Adrenal gland (tissue), 12 donors: ENCODE measurements around the gene CD74. TPM values are rescaled to one million over a fixed set of nuclear protein-coding genes. Genes with fewer than 3 reads are reported as not detected.
A peak's percentile ranks its signal among the peaks of the same experiment; 100 is the strongest.

ENCODE experiments used
- DNase-seq, 7 donors: peaks; one replicate each; pipeline ENCODE4 v3.0.0-alpha.2; 2019 to 2020
- H3K27ac ChIP-seq, 5 donors: fragments of 200-600 bp; sonication (generic) in 4 of 5; 1 replicate in 3 of 5; 2 replicates in 2 of 5; pipeline versions ENCODE4 v1.5.1 to v1.8.0; 2016 to 2020; ENCODE audit warnings: mild to moderate bottlenecking in 1 of 5
- H3K27me3 ChIP-seq: fragments of 200-600 bp; 2 replicates; pipeline ENCODE4 v1.8.0; 2021
- H3K36me3 ChIP-seq, 2 donors: fragments of 200-600 bp; replicated peaks in 1 of 2; 1 replicate in 1 of 2; 2 replicates in 1 of 2; pipeline versions ENCODE4 v1.5.1 to v1.8.0; 2018 to 2022
- H3K4me1 ChIP-seq, 2 donors: fragments of 200-600 bp; replicated peaks in 1 of 2; 1 replicate in 1 of 2; 2 replicates in 1 of 2; pipeline versions ENCODE4 v1.5.1 to v1.8.0; 2018 to 2021
- H3K4me3 ChIP-seq, 4 donors: fragments of 200-600 bp; sonication (generic) in 3 of 4; one replicate each; pipeline ENCODE4 v1.5.1; 2016 to 2018
- H3K9me3 ChIP-seq, 3 donors: fragments of 200-600 bp; sonication (generic) in 1 of 3; replicated peaks in 1 of 3; 1 replicate in 2 of 3; 2 replicates in 1 of 3; pipeline versions ENCODE4 v1.5.1 to v1.8.0; 2016 to 2021
- CTCF ChIP-seq, 6 experiments: fragments of 450-650 bp in 4 of 6; fragments of 200-600 bp in 2 of 6; sonication (generic) in 1 of 6; IDR thresholded peaks; 1 replicate in 5 of 6; 2 replicates in 1 of 6; pipeline versions ENCODE4 v1.5.1 to v1.8.0; 2016 to 2021; ENCODE audit warnings: antibody characterized with exemption in 6 of 6, mild to moderate bottlenecking in 2 of 6, moderate library complexity in 1 of 6
- POLR2A ChIP-seq, 2 donors: fragments of 450-650 bp; IDR thresholded peaks; one replicate each; pipeline ENCODE4 v1.6.1; 2017; ENCODE audit warnings: antibody characterized with exemption in 2 of 2, mild to moderate bottlenecking in 2 of 2, moderate library complexity in 1 of 2
- WGBS, 4 donors: extraction: QIAGEN DNeasy Blood & Tissue Kit in 2 of 4; methylation state at CpG; one replicate each; pipeline versions ENCODE4 v1.1.5 to v1.1.7; 2013 to 2017; 5-methylcytosine and 5-hydroxymethylcytosine counted together
- intact Hi-C, 2 donors: fragments of 100-400 bp; cut with DNase I; formaldehyde crosslinking; loops; one replicate each; pipeline versions ENCODE4 v1.14.1 to v1.15.0; 2022 to 2023
- polyA plus RNA-seq, 3 donors: library from polyadenylated mRNA; stranded (reverse); fragments of 200-250 nt in 2 of 3; fragments of 350-450 nt in 1 of 3; fragmentation: Illumina TruSeq in 1 of 3; extraction: RNeasy Lipid Tissue Mini Kit (QIAGEN cat#74804) in 1 of 3; gene quantifications; one replicate each; pipeline ENCODE4 v1.2.3, GENCODE V29; 2013 to 2014
- total RNA-seq, 9 donors: library from RNA; depleted of rRNA in 4 of 9; stranded (reverse); fragments of >200 nt in 4 of 9; fragments of 120-200 nt in 1 of 9; fragmentation: NEBNext Ultra II Directional in 1 of 9; extraction: Animal tissue kit (Norgen Biotek cat#: 25700) in 1 of 9; gene quantifications; one replicate each; pipeline versions ENCODE4 v1.1.0 to v1.2.4, GENCODE V29; 2013 to 2023
- donor health status: healthy with polysubstance abuse.
- donor health status: Bipolar disorder and iron deficiency.
- donor health status: DM: yes; HTN: yes; CAD: no.
- donor health status: DM: no; HTN: no; CAD: no.
- donor health status: DM: no; HTN: no; CAD: no.
- donor health status: DM: yes; HTN: yes; CAD: no.

CD74 gene
- total and polyA plus RNA-seq, 12 donors: 71.4 to 3,185 (median 1,084) TPM

- TF ChIP-seq POLR2A (IDR thresholded peaks at IDR 0.05) (no peak), CTCF (IDR thresholded peaks at IDR 0.05) (peak in 3 of 6 experiments; percentile 22 to 42 (median 26))
- no peak for DNase-seq
- H3K27me3 ChIP-seq: no peaks in the 10 kb centered on the region
- peak overlapping the region in 1 of 5 donors; percentile 34 for H3K27ac ChIP-seq
- WGBS, 4 donors: 77 to 91% (median 87%) methylated on average over 10 to 12 of the region's 12 CpGs
- H3K4me3 ChIP-seq: no peak overlapping the region
- H3K4me1 ChIP-seq: peaks cover 0 to 2% of the 10 kb centered on the region in 2 donors
- H3K9me3 ChIP-seq: no peaks in the 10 kb centered on the region
- H3K36me3 ChIP-seq: peaks cover 0 to 79% of the 10 kb centered on the region in 2 donors
- intact Hi-C loops: no loop called here
Observed at GRCh38 chr5:150398722-150399523, 13.8 kb downstream of the CD74 start.

GRCh38 chr5:150397782-150398721 is 14.7 kb downstream of the CD74 start:
- TF ChIP-seq POLR2A (IDR thresholded peaks at IDR 0.05) (no peak), CTCF (IDR thresholded peaks at IDR 0.05) (no peak)
- peaks cover 0 to 79% of the 10 kb centered on the region in 2 donors for H3K36me3 ChIP-seq
- intact Hi-C loops: no loop called here
- H3K9me3 ChIP-seq: no peaks in the 10 kb centered on the region
- H3K27me3 ChIP-seq: no peaks in the 10 kb centered on the region
- no peak for DNase-seq
- peak overlapping the region in 1 of 5 donors; percentile 34 for H3K27ac ChIP-seq
- no peaks in the 10 kb centered on the region for H3K4me1 ChIP-seq
- 87 to 91% (median 89%) methylated on average over 12 to 13 of the region's 13 CpGs for WGBS, 4 donors
- no peak overlapping the region for H3K4me3 ChIP-seq

GRCh38 chr5:150397146-150397781 is 15.4 kb downstream of the CD74 start:
- no peaks in the 10 kb centered on the region for H3K27me3 ChIP-seq
- TF ChIP-seq CTCF (IDR thresholded peaks at IDR 0.05) (no peak), POLR2A (IDR thresholded peaks at IDR 0.05) (no peak)
- peaks cover 0 to 79% of the 10 kb centered on the region in 2 donors for H3K36me3 ChIP-seq
- DNase-seq: no peak
- 90 to 98% (median 95%) methylated on average over 14 of the region's 14 CpGs for WGBS, 4 donors
- no peaks in the 10 kb centered on the region for H3K4me1 ChIP-seq
- H3K4me3 ChIP-seq: no peak overlapping the region
- intact Hi-C loops: no loop called here
- no peaks in the 10 kb centered on the region for H3K9me3 ChIP-seq
- H3K27ac ChIP-seq: no peak overlapping the region

- intact Hi-C loops: no loop called here
- Histone ChIP-seq H3K27me3 (no peaks in the 10 kb centered on the region), H3K36me3 (peaks cover 0 to 79% of the 10 kb centered on the region in 2 donors), H3K9me3 (no peaks in the 10 kb centered on the region), H3K4me1 (no peaks in the 10 kb centered on the region), H3K4me3 (no peak overlapping the region), H3K27ac (no peak overlapping the region)
- 91 to 94% (median 93%) methylated on average over 6 to 7 of the region's 7 CpGs for WGBS, 4 donors
- no peak for TF ChIP-seq POLR2A (IDR thresholded peaks at IDR 0.05)
- TF ChIP-seq CTCF (IDR thresholded peaks at IDR 0.05): no peak
- no peak for DNase-seq
Observed at GRCh38 chr5:150396267-150396666, 16.4 kb downstream of the CD74 start.
